ENCODE data around the gene DOCK1. TPM values are rescaled to one million over a fixed set of nuclear protein-coding genes. Genes with fewer than 3 reads are reported as not detected.

Gene DOCK1
- total RNA-seq, 2 donors from 2014 or later, result 41.2 to 56.0 TPM

DNA sequence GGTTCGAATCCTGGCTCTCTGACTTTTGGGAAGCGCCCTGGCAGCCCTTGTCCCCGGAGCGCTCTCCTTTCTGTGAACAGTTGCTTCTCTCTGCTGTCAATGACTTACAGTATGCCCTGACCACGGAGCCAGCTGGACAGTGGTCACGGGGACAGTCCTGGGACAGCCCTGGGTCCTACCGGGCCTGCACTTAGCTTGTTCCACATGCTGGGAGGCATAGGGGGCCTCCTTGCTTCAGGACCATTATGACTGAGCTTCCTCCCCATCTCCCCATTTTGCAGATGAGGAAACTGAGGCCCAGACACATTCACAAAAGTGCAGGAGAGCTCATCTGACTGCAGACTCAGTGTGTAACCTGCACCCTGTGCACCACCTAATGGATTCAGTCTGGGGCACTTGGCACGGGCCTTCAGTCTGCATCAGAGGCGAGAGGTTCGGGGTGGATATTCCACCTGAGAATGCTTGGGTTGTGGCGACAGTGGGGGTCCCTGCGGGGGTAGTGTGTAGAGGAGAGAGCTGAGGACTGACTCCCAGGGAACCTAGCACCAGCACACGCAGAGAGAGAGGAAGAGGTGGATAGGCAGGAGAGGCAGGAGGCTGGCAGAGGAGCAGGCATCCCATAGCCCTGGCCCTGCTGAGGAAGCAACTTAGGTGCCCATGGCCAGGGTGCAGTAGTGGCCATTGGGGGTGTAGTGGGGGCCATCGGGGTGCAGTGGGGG lies 1.6 kb downstream of the DOCK1 start:
- no peaks in the 10 kb centered on the region for H3K4me1 ChIP-seq (replicated peaks)
- no peaks in the 10 kb centered on the region for H3K36me3 ChIP-seq
- intact Hi-C loops (cut with DNase I), result loop anchor here (5.0 kb wide), 1 partner anchor 120 kb away; no protein-coding TSS in a partner anchor
- no peak for DNase-seq (ENCODE audit: low spot score)
- H3K27ac ChIP-seq, result peak overlapping the region in 1 of 2 donors; percentile 62
- TF ChIP-seq POLR2A (IDR thresholded peaks at IDR 0.05) (no peak), POLR2AphosphoS5 (IDR thresholded peaks at IDR 0.05) (no peak)
- TF ChIP-seq, protein P1, sequence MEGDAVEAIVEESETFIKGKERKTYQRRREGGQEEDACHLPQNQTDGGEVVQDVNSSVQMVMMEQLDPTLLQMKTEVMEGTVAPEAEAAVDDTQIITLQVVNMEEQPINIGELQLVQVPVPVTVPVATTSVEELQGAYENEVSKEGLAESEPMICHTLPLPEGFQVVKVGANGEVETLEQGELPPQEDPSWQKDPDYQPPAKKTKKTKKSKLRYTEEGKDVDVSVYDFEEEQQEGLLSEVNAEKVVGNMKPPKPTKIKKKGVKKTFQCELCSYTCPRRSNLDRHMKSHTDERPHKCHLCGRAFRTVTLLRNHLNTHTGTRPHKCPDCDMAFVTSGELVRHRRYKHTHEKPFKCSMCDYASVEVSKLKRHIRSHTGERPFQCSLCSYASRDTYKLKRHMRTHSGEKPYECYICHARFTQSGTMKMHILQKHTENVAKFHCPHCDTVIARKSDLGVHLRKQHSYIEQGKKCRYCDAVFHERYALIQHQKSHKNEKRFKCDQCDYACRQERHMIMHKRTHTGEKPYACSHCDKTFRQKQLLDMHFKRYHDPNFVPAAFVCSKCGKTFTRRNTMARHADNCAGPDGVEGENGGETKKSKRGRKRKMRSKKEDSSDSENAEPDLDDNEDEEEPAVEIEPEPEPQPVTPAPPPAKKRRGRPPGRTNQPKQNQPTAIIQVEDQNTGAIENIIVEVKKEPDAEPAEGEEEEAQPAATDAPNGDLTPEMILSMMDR (IDR thresholded peaks at IDR 0.05), result no peak
- WGBS, result 93% methylated on average over 13 of the region's 14 CpGs
- peak overlapping the region in 1 of 2 donors; percentile 93 for H3K4me3 ChIP-seq
- no peaks in the 10 kb centered on the region for H3K27me3 ChIP-seq (replicated peaks; ENCODE audit: insufficient read depth)
- H3K9me3 ChIP-seq, result no peaks in the 10 kb centered on the region

DNA sequence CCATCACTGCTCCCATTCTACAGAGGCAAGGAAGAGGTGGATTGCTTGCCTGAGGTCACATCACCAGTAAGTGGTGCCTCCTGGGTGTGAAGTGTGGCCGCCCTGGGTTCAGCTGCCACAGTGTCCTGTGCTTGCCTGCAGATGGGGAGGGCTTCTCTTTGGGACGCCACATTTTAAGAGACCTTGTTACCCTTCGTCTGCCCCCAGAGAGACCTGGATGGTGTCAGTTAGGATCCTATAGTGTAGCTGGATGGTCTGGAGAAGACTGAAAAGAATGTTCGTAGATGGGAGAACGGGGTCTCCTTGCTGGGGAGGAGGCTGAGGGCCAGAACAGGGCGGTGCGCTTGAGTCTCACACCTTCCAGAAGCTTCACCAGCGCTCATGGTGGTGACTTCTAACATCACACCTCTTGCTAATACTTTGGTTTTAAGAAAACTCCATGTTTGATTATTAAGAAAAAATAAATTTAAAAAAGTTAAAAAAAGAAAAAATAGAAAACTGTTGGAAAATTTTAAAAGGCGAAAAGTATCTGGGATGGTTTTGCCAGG lies 2.3 kb downstream of the DOCK1 start:
- TF ChIP-seq POLR2AphosphoS5 (IDR thresholded peaks at IDR 0.05) (no peak), POLR2A (IDR thresholded peaks at IDR 0.05) (no peak)
- TF ChIP-seq, protein P1 (IDR thresholded peaks at IDR 0.05), result no peak
- intact Hi-C loops (cut with DNase I), result loop anchor here (5.0 kb wide), 1 partner anchor 120 kb away; no protein-coding TSS in a partner anchor
- H3K36me3 ChIP-seq, result no peaks in the 10 kb centered on the region
- H3K4me3 ChIP-seq, result no peak overlapping the region
- H3K9me3 ChIP-seq, result no peaks in the 10 kb centered on the region
- H3K27me3 ChIP-seq (replicated peaks; ENCODE audit: insufficient read depth), result no peaks in the 10 kb centered on the region
- WGBS, result 94% methylated on average over 9 of the region's 9 CpGs
- no peak for DNase-seq (ENCODE audit: low spot score)
- no peak overlapping the region for H3K27ac ChIP-seq
- H3K4me1 ChIP-seq (replicated peaks), result no peaks in the 10 kb centered on the region

DNA sequence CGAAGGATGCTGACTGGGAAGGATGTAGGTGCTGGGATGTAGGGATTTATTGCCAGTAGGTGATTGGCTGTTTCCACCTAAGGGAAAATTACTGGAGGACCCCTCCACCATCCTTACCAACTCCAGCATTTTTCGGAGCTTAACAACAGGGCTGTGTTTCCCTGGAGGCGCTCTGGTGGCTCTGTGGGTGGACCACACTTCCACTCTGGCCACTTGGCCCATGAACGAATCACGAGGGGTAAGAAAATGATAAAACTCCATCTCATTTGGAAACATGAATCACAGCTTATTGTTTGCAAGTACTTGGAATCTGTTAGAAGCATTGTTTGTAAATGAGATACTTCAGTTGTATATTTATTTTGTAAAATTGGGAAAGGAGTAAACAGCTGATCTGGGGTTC lies 3.0 kb downstream of the DOCK1 start:
- no peak for DNase-seq (ENCODE audit: low spot score)
- Histone ChIP-seq H3K4me1 (replicated peaks) (no peaks in the 10 kb centered on the region), H3K9me3 (no peaks in the 10 kb centered on the region), H3K4me3 (no peak overlapping the region), H3K27me3 (replicated peaks; ENCODE audit: insufficient read depth) (no peaks in the 10 kb centered on the region), H3K27ac (no peak overlapping the region), H3K36me3 (no peaks in the 10 kb centered on the region)
- intact Hi-C loops (cut with DNase I), result loop anchor here (5.0 kb wide), 1 partner anchor 119 kb away; no protein-coding TSS in a partner anchor
- WGBS, result 85% methylated on average over 5 of the region's 5 CpGs
- TF ChIP-seq POLR2A (IDR thresholded peaks at IDR 0.05) (no peak), POLR2AphosphoS5 (IDR thresholded peaks at IDR 0.05) (no peak)
- TF ChIP-seq, protein P1 (IDR thresholded peaks at IDR 0.05), result no peak

DNA sequence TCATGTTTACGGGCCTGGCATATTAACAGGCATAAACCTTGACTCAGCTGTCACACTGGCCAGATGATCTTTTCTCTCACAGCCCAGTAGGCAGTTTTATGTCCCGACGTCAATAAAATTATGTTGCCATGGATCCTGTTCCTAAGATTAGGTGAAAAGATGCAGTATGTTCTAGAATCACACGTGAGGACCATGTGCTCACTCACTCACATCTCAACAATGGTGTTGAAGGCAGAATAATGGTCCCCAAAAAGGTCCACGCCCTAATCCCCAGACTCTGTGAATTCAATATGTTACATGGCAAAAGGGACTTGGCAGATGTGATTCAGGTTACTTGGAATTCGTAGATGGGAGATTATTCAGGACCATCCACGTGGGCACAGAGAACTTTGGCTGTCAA lies 3.5 kb downstream of the DOCK1 start:
- Histone ChIP-seq H3K9me3 (no peaks in the 10 kb centered on the region), H3K4me1 (replicated peaks) (no peaks in the 10 kb centered on the region), H3K27ac (no peak overlapping the region), H3K36me3 (no peaks in the 10 kb centered on the region), H3K4me3 (no peak overlapping the region), H3K27me3 (replicated peaks; ENCODE audit: insufficient read depth) (no peaks in the 10 kb centered on the region)
- TF ChIP-seq POLR2AphosphoS5 (IDR thresholded peaks at IDR 0.05), result no peak
- TF ChIP-seq POLR2A (IDR thresholded peaks at IDR 0.05), result no peak
- TF ChIP-seq, protein P1 (IDR thresholded peaks at IDR 0.05), result no peak
- DNase-seq (ENCODE audit: low spot score), result no peak
- 60% methylated on average over 7 of the region's 7 CpGs for WGBS
- intact Hi-C loops (cut with DNase I), result loop anchor here (5.0 kb wide), 1 partner anchor 119 kb away; no protein-coding TSS in a partner anchor
